ENCODE measurements around the gene FEM1C. TPM values are rescaled to one million over a fixed set of nuclear protein-coding genes. Genes with fewer than 3 reads are reported as not detected.
A peak's percentile ranks its signal among the peaks of the same experiment; 100 is the strongest.

Gene FEM1C
- total RNA-seq, 4 donors from 2014 or later, result 5.8 to 46.0 (median 40.0) TPM

- Histone ChIP-seq H3K9me3 (peaks cover 7 to 12% of the 10 kb centered on the region in 2 donors), H3K27me3 (no peaks in the 10 kb centered on the region), H3K36me3 (peaks cover 0 to 9% (median 0%) of the 10 kb centered on the region in 4 donors), H3K27ac (peak overlapping the region; percentile 99 to 100 (median 99)), H3K4me1 (peaks cover 14 to 43% (median 24%) of the 10 kb centered on the region in 4 donors), H3K4me3 (peak overlapping the region; percentile 81 to 90 (median 83))
- TF ChIP-seq POLR2AphosphoS5 (IDR thresholded peaks at IDR 0.05) (no peak), POLR2A (IDR thresholded peaks at IDR 0.05) (no peak), EP300 (IDR thresholded peaks at IDR 0.05; ENCODE audit: low read depth) (no peak), CTCF (IDR thresholded peaks at IDR 0.05) (no peak)
- in situ Hi-C loops (cut with MboI; ENCODE audit: low pct_ligation_motif_present in 1 of 4, low pct_unique_long_range_greater_than_20kb in 1 of 4, low sequenced_read_pairs in 3 of 4) (no loop called here), intact Hi-C loops (cut with DNase I; ENCODE audit: low total_unique reads) (no loop called here)
- DNase-seq, result no peak
- 0% methylated on average over 20 of the region's 20 CpGs; no CpG with 5 or more reads in 1 of the 2 donors for WGBS, 2 donors (ENCODE audit: low coverage in 1 of 2)
Observed at GRCh38 chr5:115544043-115544435, 536 bp downstream of the FEM1C start.

GRCh38 chr5:115543365-115544042, 1.1 kb downstream of the FEM1C start:
- intact Hi-C loops (cut with DNase I; ENCODE audit: low total_unique reads), result no loop called here
- no peak for TF ChIP-seq EP300 (IDR thresholded peaks at IDR 0.05; ENCODE audit: low read depth)
- peak; percentile 40 to 63 (median 53) for TF ChIP-seq POLR2AphosphoS5 (IDR thresholded peaks at IDR 0.05)
- peak; percentile 45 for TF ChIP-seq POLR2A (IDR thresholded peaks at IDR 0.05)
- no peak for TF ChIP-seq CTCF (IDR thresholded peaks at IDR 0.05)
- in situ Hi-C loops (cut with MboI; ENCODE audit: low pct_ligation_motif_present in 1 of 4, low pct_unique_long_range_greater_than_20kb in 1 of 4, low sequenced_read_pairs in 3 of 4), result no loop called here
- Histone ChIP-seq H3K9me3 (peaks cover 7 to 12% of the 10 kb centered on the region in 2 donors), H3K36me3 (peaks cover 0 to 10% (median 0%) of the 10 kb centered on the region in 4 donors), H3K4me1 (peaks cover 19 to 48% (median 29%) of the 10 kb centered on the region in 4 donors), H3K4me3 (peak overlapping the region; percentile 81 to 90 (median 83)), H3K27me3 (no peaks in the 10 kb centered on the region), H3K27ac (peak overlapping the region; percentile 99 to 100 (median 99))
- whole genome bisulfite sequencing, 2 donors (ENCODE audit: low coverage in 1 of 2), result 0 to 3% methylated on average over 5 to 15 of the region's 15 CpGs
- DNase-seq, result peak; percentile 51

- peaks cover 0 to 17% (median 0%) of the 10 kb centered on the region in 4 donors for H3K36me3 ChIP-seq
- peaks cover 7 to 12% of the 10 kb centered on the region in 2 donors for H3K9me3 ChIP-seq
- WGBS, 2 donors (ENCODE audit: low coverage in 1 of 2), result 0 to 25% methylated on average over 3 to 10 of the region's 10 CpGs
- TF ChIP-seq EP300 (IDR thresholded peaks at IDR 0.05; ENCODE audit: low read depth) (no peak), POLR2A (IDR thresholded peaks at IDR 0.05) (no peak), CTCF (IDR thresholded peaks at IDR 0.05) (no peak), POLR2AphosphoS5 (IDR thresholded peaks at IDR 0.05) (no peak)
- peak overlapping the region; percentile 81 to 90 (median 83) for H3K4me3 ChIP-seq
- no peak for DNase-seq
- H3K4me1 ChIP-seq, result peaks cover 24 to 55% (median 32%) of the 10 kb centered on the region in 4 donors
- in situ Hi-C loops (cut with MboI; ENCODE audit: low pct_ligation_motif_present in 1 of 4, low pct_unique_long_range_greater_than_20kb in 1 of 4, low sequenced_read_pairs in 3 of 4), result no loop called here
- intact Hi-C loops (cut with DNase I; ENCODE audit: low total_unique reads), result no loop called here
- H3K27me3 ChIP-seq, result no peaks in the 10 kb centered on the region
- H3K27ac ChIP-seq, result peak overlapping the region; percentile 99 to 100 (median 99)
Observed at GRCh38 chr5:115542651-115543364, 1.8 kb downstream of the FEM1C start.

GRCh38 chr5:115542086-115542485, 2.5 kb downstream of the FEM1C start:
- intact Hi-C loops (cut with DNase I; ENCODE audit: low total_unique reads) (no loop called here), in situ Hi-C loops (cut with MboI; ENCODE audit: low pct_ligation_motif_present in 1 of 4, low pct_unique_long_range_greater_than_20kb in 1 of 4, low sequenced_read_pairs in 3 of 4) (no loop called here)
- Histone ChIP-seq H3K4me3 (peak overlapping the region; percentile 27 to 90 (median 83)), H3K27me3 (no peaks in the 10 kb centered on the region), H3K9me3 (peaks cover 7 to 12% of the 10 kb centered on the region in 2 donors), H3K36me3 (peaks cover 0 to 17% (median 0%) of the 10 kb centered on the region in 4 donors), H3K4me1 (peaks cover 30 to 62% (median 38%) of the 10 kb centered on the region in 4 donors), H3K27ac (peak overlapping the region; percentile 99 to 100 (median 99))
- WGBS, 2 donors (ENCODE audit: low coverage in 1 of 2), result 4 to 10% methylated on average over 2 of the region's 2 CpGs
- TF ChIP-seq POLR2A (IDR thresholded peaks at IDR 0.05) (no peak), EP300 (IDR thresholded peaks at IDR 0.05; ENCODE audit: low read depth) (no peak), CTCF (IDR thresholded peaks at IDR 0.05) (no peak), POLR2AphosphoS5 (IDR thresholded peaks at IDR 0.05) (no peak)
- DNase-seq, result no peak
